HG03469 (cell line): ENCODE measurements around the gene AFAP1L2.

Experiments
- ATAC-seq: cut with Tn5 transposase; IDR thresholded peaks from one replicate; pipeline ENCODE4 v1.9.1; 2021; ENCODE audit warnings: mild to moderate bottlenecking, moderate library complexity, moderate number of reproducible peaks; ENCODE audit not compliant: unreplicated experiment

The AFAP1L2 gene, protein sequence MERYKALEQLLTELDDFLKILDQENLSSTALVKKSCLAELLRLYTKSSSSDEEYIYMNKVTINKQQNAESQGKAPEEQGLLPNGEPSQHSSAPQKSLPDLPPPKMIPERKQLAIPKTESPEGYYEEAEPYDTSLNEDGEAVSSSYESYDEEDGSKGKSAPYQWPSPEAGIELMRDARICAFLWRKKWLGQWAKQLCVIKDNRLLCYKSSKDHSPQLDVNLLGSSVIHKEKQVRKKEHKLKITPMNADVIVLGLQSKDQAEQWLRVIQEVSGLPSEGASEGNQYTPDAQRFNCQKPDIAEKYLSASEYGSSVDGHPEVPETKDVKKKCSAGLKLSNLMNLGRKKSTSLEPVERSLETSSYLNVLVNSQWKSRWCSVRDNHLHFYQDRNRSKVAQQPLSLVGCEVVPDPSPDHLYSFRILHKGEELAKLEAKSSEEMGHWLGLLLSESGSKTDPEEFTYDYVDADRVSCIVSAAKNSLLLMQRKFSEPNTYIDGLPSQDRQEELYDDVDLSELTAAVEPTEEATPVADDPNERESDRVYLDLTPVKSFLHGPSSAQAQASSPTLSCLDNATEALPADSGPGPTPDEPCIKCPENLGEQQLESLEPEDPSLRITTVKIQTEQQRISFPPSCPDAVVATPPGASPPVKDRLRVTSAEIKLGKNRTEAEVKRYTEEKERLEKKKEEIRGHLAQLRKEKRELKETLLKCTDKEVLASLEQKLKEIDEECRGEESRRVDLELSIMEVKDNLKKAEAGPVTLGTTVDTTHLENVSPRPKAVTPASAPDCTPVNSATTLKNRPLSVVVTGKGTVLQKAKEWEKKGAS

DNA sequence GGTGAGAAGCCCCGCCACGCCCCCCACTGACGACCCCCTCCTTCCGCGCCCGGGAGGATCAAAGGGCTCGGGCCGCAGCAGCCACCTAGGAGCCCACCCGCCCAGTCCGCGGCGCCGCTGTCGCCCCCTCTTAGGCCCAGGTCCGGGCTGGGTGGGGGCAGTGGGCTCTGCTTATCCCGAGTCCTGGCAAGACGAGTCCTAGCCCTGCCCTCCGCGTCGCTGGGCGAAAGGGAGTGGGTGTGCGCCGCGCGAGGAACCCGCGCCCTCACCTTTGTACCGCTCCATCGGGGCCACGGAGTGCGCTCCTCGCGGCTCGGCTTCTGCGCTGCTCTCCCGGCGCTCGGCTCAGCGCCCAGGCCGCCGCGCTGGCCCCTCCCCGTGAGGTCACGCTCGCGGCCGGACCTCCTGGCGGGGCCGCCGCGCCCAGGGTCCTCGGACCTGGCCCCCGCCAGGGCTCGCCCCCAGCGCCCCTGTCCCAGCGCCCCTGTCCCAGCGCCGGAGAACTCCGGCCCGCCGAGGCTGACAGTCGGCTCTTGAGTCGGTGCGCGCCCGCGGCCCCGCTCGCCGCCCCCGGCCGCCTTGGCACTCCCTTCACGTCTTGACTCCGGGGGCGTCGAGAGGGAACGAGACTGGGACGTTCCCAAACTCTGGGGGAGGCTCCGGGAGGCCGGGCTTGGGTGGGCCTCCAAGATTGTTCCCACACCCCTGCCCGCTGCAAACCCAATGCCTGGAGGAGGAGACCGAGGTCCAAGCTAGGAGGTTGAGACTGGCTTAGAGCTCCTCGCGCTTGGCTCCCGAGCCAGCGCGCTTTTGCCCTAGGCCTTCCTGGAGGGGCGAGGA lies at the start of gene AFAP1L2:
Gene AFAP1L2 (minus strand): TSS at position 332 of the 840 bp plus-strand sequence. CDS start 47 bp downstream, at position 285.
- ATAC-seq = no peak

DNA sequence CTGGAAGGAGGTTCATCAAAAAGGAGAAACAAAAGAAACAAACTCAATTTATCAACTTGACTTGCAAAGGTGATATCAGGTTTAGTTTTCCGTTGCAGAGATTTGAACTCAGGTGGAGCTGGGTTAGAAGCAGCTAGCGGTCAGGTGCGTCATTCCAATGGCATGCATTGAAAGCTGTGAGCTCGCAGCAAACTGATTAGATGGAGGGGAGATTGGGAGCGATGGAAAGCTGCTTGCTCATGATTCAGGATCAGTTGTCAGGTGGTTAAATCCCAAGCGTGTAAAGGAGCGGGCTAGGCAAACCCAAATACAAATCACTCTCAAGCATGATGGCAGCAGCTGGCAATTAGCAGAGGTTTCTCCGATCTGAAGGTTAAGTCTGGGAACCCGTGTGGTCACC lies 49.3 kb upstream of the AFAP1L2 start:
- ATAC-seq = no peak

DNA sequence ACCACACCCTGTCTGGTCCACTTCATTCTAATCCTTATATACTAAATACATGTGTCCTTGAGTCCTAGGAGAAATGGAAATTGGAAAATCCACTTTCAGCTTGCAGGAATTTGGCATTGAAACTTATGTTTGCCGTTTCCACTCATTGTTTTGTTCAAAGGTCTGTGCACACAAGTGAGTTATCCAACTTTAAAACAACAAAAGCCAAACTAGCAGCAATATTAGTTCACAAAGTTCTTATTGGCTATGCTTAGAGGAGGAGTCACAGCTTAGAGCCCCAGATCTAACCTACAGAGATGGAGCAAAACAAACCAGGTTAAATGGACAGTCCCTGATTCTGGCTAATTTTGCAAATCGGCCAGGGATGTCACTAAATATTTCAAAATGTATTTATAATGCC lies 44.6 kb upstream of the AFAP1L2 start:
- no peak for ATAC-seq

DNA sequence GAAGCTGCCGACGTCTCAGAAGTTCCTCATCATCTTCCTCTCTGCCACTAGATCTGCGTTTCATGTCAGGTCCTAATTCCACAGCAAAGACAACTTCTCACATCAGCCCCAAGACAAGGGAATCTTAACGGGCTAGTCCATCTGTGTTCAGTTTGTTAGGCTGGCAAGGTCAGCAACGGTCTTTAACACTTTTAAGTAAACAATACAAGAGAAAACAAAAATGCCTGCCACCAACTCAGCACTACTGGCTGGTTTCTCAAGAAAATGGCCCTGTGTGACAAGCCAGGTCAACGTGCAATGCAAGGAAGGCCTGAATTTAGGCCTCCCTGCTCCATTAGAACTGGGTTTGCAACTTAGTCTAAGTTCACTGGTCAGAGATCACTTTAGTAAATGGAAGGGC lies 41.0 kb upstream of the AFAP1L2 start:
- no peak for ATAC-seq

DNA sequence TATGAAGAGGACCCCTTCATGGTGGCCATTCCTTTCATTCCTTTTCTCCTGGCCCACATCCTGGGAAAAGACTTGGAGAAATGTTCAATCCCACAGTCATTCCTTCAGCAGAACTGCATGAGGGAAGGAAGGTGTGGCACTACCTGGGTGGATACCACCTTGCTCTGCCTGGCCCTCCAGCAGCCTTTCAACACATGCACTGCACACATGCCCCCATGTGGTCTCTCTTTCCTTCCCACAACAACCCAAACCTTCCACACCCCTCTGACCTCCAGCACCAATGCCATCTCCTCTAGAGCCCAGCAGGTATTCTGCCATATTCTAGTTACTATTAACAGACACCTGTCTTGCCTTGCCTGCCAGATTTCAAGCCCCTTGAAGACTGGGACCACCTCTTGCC lies 40.5 kb upstream of the AFAP1L2 start:
- ATAC-seq = no peak

DNA sequence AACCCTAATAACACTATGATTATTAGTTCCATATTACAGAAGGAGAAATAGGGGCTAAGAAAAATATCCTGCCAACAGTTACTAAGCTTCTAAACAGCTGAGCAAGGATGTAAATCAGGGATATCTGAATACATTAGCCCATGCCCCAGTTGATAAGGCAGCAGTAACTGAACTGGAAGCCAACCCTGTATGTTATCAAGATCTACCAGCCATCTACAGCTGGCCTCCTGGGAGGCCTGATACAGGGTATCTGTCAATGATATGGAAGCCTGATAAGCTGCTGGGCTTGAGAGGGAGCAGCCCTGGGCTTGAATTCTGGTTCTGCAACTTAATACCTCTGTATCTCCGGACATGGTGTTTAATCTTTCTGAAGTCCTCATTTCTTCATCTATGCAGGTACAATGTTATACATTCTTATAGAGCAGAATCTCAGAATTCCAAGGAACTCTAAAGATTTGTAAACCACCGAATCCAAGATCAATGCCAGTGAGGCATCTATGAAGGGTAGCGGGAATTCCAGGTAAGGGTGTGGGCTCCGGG lies 37.9 kb upstream of the AFAP1L2 start:
- no peak for ATAC-seq

DNA sequence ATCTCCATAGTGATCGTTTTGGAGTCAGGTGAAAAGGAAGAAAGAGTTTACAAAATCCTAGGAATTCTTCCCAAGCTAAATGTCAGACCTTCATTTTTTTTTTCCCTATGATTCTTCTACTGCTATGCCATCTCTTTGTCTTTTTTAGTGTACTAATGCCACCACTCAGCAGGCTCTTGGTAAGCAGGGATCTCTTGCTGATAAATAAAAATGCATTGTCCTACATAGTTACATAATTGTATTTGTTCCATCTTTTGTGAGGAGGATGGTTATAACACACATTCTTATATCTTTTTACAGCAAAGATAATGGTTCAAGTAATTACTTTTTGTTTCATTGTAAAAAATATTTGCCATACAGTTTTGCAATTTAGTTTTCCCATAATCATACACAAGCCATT lies 36.8 kb upstream of the AFAP1L2 start:
- no peak for ATAC-seq

DNA sequence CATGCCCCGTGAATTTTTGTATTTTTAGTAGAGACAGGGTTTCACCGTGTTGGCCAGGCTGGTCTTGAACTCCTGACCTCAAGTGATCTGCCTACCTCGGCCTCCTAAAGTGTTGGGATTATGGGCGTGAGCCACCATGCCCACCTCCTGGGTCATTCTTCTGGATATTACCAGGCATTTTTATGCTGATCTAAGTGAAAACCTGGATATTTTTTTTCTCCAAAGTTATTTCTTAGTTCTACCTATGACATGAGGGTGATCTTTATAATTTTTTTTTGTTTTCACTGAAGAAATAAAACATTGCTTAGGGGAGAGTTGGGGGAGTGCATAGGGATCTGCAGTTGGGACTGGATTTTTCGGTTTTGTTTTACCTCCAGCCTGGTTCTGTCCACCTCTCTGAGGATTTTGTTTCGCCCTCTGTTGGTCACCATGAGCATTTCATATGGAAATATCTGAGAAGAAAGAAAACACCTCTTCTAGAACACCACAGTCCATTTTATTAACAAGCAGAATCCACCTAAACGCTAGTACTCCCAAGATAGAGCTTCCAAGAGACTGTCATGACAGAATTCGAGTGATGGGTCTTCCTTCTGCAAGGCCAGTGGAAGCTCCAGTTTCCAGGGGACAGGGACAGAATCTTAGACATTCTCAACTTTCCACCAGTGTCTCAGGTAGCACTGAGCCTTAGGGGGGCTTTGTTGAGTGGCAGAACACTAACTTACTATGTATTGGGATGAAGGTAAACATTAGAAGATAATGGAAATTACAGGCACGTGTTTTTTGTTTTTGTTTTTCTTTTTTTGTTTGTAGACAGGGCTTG lies 33.4 kb upstream of the AFAP1L2 start:
- ATAC-seq = no peak

DNA sequence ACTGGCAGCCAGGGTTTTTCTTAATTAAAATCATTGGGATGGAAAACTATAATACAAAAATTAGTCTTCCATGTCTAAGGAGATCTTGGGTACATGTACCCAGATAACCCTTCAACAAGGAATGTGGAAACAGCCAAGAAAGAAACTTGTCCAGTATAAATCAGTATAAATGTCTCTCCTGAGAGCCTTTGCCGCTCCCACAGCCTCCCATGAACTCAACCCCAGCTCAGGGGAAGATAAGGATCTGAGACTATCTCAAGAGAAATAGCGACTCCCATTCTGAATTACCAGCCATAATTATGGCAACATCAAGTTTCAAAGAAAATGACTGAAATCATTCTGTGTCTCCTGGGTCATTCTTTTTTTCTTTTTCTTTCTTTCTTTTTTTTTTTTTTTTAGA lies 32.6 kb upstream of the AFAP1L2 start:
- no peak for ATAC-seq

DNA sequence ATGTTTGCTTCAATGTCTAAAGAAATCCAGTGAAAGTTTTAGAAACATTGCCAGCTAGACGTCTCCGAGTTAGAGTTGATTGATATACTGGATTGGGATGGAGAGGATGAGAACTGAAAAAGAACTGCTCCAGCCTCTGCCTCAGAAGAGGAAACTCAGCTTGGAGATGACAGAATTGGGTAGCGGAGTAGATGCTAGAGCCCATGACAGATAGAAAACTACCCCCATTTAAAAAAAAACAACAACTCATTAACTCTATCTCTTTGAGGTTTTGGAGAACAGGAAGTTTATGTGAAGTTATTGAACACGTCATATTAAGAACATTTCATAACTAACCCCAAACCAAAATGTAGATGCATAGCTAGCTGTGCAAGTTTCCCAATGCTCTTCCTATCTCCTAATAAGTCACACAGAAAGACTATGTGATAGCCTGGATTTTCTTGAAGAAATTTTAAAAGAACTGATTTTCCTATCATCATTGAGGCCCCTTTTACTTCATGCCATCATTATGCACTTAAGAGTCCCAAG lies 28.3 kb upstream of the AFAP1L2 start:
- ATAC-seq = no peak

DNA sequence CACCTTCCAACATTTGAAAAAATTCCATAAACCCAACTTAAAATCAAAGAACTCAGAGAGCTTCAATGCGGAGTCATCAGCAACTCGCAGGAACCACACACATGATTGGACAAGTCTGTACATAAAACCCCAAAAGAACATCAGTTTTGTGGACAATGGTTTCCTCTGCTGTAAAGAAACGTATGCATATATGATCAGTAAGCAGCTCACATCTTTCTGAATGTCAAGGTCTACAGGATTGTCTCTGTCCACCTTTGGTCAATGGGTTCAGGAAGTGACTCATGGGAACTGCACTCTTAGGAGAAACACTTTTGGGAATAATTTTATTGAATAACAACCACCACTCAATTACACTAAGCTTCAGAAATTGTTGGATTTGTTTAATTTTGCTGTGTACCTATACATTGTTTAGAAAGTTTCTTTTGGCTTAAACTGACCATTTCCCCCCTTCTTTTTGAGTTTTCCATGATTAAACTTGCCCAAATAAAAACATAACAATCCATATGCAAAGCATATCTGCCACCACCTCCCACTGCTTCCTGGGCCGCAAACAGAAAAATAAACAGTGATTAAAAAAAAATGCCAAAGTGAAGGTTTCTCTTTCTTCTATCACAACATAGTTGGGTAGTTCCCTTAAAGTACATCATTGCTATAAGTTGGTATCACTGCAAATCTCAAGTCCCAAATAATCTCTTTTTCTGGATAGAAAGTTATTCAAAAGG lies 27.3 kb upstream of the AFAP1L2 start:
- ATAC-seq = no peak

DNA sequence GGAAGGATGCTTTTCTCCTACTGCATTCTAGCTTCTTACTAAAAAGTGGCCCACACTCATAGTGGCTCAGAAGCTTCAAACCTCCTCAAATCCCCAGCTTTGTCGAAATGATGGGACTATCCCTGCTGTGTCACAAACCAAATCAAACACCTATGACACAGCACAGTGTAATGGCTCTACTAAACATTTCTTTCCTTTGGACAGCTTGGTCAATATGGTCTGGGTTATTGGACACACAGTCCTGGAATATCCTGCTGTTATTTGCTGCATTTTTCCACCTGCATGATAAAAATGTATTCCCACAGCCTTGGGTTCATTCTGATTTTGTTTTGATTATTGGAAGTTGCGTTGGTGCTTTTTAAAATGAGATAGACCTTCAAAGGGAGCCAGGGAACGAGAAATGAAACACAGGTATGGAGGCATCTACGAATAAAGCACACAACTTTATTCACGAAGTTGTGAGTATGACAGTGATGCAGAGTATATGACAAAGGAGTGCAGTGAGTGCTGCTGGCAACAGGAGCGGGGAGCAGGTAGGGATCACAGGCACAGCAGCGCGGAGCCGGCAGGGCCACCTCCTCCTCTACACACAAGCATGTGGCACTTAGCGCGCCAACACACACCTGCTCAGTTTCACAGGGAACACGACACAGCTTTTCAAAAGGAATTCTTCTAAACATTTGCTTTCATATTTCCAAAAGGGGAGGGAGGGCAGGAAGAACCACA lies 26.5 kb upstream of the AFAP1L2 start:
- ATAC-seq = no peak

DNA sequence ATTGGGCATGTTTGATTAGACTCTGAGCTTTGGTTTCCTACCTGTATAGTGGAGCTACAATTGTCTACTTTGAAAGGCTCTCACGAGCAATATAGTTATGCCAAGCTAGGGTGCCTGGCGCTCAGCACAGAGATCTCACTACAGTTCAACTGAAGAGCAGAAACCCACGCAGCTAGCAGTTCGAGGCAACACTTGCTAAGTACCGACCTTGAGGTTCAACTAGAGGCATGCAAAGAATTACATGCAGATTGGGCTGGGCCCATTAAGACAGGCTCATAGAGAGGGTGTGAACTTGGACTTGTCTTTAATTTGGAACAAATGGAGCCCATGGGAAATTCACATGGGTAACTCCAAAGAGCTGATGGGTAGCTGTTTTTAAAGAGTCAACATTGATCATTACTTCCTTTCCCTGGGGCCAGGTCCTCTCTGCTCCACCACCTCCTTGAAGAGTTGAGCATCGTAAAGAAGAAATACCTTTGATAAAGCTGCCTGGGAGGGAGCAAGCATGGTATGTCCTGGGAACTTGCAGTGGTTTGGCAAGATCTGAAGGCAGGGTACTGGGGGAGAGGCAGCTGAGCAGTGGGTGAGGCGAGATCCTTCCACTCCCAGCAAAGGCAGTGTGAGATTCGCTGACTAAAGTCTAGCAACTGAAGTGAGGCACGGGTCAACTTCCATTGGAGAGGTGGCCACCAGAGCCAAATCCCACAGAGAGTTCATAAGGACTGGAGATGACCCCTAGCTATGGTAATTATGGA lies 25.5 kb upstream of the AFAP1L2 start:
- ATAC-seq = no peak

DNA sequence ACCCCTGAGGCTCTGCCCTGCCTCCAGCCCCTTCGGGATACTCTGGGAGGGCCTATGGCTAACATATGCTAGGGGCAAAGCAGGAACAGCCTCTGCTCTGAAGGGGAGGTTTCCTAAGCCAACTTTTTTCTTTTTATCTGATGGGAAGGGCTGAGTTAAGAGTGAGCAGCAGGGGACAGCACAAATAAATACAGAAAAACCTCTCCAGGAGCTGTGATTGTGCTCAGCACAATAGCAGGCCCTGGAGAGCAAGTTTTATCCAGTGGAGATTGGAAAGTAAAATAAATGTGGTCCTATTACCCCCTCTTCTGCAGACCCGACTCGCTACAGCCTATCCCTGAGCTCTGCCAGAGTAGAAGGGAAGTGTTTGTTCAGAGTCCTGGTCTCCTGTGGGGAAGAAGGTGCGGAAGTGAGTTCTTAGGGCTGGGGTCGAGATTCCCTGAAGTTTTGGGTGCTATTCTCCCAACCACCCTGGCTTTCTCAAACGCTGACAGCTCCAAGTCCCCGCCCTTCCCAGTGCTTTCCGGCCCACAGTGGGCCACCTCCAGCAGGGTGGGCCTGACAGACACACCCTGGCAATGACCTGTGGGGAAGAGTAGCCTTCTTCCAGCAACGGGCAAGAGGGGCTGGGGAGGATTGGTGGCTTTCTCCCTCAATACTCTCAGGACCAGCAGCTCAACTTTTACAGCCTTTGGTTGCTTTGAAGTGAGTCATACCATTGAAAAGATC lies 23.0 kb upstream of the AFAP1L2 start:
- ATAC-seq = no peak

DNA sequence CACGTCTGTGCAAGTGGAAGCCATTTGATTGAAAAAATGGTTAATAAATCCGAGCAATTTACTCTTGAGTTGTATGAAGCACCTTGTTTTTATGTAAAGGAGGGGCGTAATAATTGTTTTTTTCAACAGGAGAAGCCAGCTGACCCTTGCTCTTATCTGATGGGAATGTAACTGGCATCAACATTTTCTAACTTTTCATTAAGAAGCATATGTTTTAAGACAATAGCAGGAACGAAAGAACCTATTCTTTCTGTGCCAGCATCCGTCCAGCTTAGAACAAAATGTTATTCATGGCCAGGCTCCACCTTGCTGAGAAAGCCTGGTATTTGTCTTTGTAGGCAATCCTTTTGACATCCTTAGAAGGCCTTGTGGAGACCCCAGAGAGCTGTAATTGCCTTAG lies 22.2 kb upstream of the AFAP1L2 start:
- no peak for ATAC-seq

DNA sequence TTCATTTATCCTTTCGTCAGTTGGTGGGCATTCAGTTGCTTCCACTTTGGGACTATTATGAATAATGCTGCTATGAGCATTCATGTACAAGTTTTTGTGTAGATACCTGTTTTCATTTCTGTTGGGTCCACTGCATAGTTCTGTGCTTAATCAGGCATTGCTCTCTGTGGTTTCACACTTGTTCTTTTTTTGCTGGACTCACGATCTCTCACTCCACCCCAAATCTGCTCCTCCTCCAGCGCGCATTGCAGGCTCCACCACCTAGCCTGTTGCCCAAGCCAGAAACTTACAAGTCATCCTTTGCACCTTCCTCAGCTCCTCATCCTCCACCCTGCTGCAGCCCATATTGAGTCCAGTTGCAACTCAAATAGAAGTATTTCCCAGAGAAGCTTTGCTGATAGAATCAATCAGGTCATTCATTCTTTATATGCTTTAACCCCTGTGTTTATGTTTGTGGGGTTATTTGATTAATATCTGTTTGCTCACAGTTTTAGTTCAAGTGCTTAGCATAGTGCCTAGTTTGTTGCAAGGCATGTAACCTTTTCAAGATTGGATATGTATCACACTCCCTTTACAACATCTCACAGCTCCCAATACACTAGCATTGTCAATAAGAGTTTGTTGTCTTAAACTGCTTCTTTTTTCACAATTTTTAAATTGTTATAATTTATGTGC lies 16.6 kb upstream of the AFAP1L2 start:
- ATAC-seq = no peak

DNA sequence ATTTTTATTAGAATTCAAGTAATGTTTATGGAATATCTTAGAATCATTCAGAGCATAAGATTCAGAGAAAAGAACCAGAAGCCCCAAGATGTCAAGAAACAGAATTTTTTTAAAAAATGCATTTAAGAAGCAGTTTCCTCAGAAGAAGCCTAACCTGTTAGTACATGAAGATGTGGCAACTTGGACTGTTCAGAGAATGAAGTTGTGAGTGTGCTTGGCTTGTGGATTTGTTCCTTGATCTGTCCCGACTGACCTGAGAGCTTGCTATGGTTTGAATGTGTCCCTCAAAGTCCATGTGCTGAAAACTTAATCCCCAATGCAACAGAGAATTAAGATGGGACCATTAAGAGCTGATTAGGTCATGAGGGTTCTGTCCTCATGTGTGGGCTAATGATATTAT lies 13.8 kb upstream of the AFAP1L2 start:
- no peak for ATAC-seq
